Vagina (tissue), 2 donors: ENCODE results near the gene ASAP3.
A peak's percentile ranks its signal among the peaks of the same experiment; 100 is the strongest.

ENCODE experiments used
- POLR2A ChIP-seq, 2 donors: fragments of 450-650 bp; IDR thresholded peaks; one replicate each; pipeline ENCODE4 v1.6.1; 2017; ENCODE audit warnings: antibody characterized with exemption in 2 of 2, mild to moderate bottlenecking in 2 of 2, moderate library complexity in 2 of 2
- POLR2AphosphoS5 ChIP-seq, 2 donors: sonication (generic); formaldehyde crosslinking; IDR thresholded peaks; one replicate each; pipeline ENCODE4 v1.9.0; 2017; ENCODE audit warnings: antibody characterized with exemption in 2 of 2, mild to moderate bottlenecking in 2 of 2, low read depth in 1 of 2; ENCODE audit not compliant: insufficient read depth in 1 of 2
- TF ChIP-seq, protein P1 (sequence below), 3 experiments: fragments of 450-650 bp in 2 of 3; fragments of 200-600 bp in 1 of 3; sonication (generic) in 1 of 3; IDR thresholded peaks; one replicate each; pipeline ENCODE4 v1.5.1; 2017 to 2019; ENCODE audit warnings: antibody characterized with exemption in 3 of 3, mild to moderate bottlenecking in 2 of 3, moderate library complexity in 2 of 3

DNA sequence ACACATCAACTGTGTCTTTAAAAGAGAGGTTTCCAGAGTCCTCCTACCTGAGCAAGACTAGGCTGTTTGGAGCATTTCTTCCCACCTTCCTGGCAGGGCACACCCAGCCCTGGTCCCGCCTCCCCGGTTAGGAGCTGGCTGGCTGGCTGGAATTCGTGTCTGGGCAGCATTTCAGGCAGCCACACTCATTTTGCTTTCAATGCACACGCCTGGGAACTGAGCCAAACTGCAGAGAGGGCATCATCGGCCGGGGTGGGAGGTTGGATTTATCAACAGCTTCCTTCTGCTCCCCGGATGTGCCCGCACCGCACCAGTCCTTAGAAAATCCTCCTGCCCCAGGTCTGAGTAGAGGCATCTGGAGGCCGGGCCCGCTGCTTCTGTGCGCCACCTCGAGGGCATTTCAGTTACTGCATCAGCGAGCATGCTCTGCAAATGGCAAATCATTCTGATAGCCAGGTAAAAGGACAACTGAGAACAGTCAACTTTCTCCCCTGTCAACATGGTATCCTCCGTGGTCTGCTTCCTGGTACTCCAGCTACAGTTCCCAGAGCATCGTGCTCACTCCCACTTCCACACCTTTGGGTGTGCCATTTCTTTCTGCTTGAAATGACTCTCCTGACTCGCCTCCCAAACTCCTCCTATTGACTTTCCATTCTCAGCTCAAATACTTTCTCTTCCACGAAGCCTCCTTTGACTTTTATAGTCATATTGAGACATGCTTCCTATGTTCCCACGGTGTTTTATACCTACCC is 80.1 kb downstream of the ASAP3 start:
- TF ChIP-seq, protein P1, sequence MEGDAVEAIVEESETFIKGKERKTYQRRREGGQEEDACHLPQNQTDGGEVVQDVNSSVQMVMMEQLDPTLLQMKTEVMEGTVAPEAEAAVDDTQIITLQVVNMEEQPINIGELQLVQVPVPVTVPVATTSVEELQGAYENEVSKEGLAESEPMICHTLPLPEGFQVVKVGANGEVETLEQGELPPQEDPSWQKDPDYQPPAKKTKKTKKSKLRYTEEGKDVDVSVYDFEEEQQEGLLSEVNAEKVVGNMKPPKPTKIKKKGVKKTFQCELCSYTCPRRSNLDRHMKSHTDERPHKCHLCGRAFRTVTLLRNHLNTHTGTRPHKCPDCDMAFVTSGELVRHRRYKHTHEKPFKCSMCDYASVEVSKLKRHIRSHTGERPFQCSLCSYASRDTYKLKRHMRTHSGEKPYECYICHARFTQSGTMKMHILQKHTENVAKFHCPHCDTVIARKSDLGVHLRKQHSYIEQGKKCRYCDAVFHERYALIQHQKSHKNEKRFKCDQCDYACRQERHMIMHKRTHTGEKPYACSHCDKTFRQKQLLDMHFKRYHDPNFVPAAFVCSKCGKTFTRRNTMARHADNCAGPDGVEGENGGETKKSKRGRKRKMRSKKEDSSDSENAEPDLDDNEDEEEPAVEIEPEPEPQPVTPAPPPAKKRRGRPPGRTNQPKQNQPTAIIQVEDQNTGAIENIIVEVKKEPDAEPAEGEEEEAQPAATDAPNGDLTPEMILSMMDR (IDR thresholded peaks at IDR 0.05), result peak; percentile 82 to 93 (median 91)
- peak; percentile 66 to 70 for TF ChIP-seq POLR2AphosphoS5 (IDR thresholded peaks at IDR 0.05; ENCODE audit: insufficient read depth in 1 of 2, low read depth in 1 of 2)
- TF ChIP-seq POLR2A (IDR thresholded peaks at IDR 0.05), result no peak
